Testis (tissue), 3 donors: ENCODE measurements around the gene TBX10. TPM values are rescaled to one million over a fixed set of nuclear protein-coding genes. Genes with fewer than 3 reads are reported as not detected.
"Not testable (repeated sequence)": the region's sequence is repeated elsewhere in the genome, so short reads cannot be mapped to it uniquely, and the experiment has no call there.

ENCODE experiments used
- DNase-seq: peaks from one replicate; pipeline ENCODE4 v3.0.0-alpha.2; 2019
- H3K27ac ChIP-seq, 2 donors: fragments of 200-600 bp; sonication (generic); one replicate each; pipeline ENCODE4 v1.5.1; 2019
- H3K27me3 ChIP-seq: fragments of 200-600 bp; sonication (generic); one replicate; pipeline ENCODE4 v1.5.1; 2019
- H3K36me3 ChIP-seq: fragments of 200-600 bp; sonication (generic); one replicate; pipeline ENCODE4 v1.5.1; 2017; ENCODE audit warnings: low read depth; ENCODE audit errors: missing control alignments
- H3K4me1 ChIP-seq: fragments of 200-600 bp; sonication (generic); one replicate; pipeline ENCODE4 v1.5.1; 2019
- H3K4me3 ChIP-seq, 2 donors: fragments of 200-600 bp; sonication (generic); one replicate each; pipeline ENCODE4 v1.5.1; 2017 to 2019
- H3K9me3 ChIP-seq: fragments of 200-600 bp; sonication (generic); one replicate; pipeline ENCODE4 v1.5.1; 2017
- POLR2A ChIP-seq: fragments of 450-650 bp; IDR thresholded peaks from one replicate; pipeline ENCODE4 v1.6.1; 2017; ENCODE audit warnings: antibody characterized with exemption, mild to moderate bottlenecking, moderate library complexity
- WGBS, 2 donors: methylation state at CpG; one replicate each; pipeline ENCODE4 v1.1.5; 2018; 5-methylcytosine and 5-hydroxymethylcytosine counted together
- intact Hi-C: fragments of 100-400 bp; cut with DNase I; formaldehyde crosslinking; loops from one replicate; pipeline ENCODE4 v1.15.1; 2023; ENCODE audit warnings: low total_unique reads
- polyA plus RNA-seq: library from polyadenylated mRNA; stranded (reverse); fragments of 350-450 nt; fragmentation: Illumina TruSeq; extraction: RNeasy Lipid Tissue Mini Kit (QIAGEN cat#74804); gene quantifications from one replicate; pipeline ENCODE4 v1.2.3, GENCODE V29; 2014; ENCODE audit warnings: low read depth, low replicate concordance; ENCODE audit not compliant: insufficient read depth
- total RNA-seq, 2 donors: library from RNA; depleted of rRNA; stranded (reverse); fragments of >200 nt; gene quantifications; one replicate each; pipeline ENCODE4 v1.2.3, GENCODE V29; 2016
- TF ChIP-seq, protein P1 (sequence below), 3 experiments: fragments of 450-650 bp in 2 of 3; fragments of 200-600 bp in 1 of 3; sonication (generic) in 1 of 3; IDR thresholded peaks; one replicate each; pipeline ENCODE4 v1.5.1; 2016 to 2019; ENCODE audit warnings: antibody characterized with exemption in 3 of 3, mild to moderate bottlenecking in 2 of 3, moderate library complexity in 1 of 3

The TBX10 gene
- total and polyA plus RNA-seq, 3 donors from 2014 or later: 0.50 TPM; not detected in 2

DNA sequence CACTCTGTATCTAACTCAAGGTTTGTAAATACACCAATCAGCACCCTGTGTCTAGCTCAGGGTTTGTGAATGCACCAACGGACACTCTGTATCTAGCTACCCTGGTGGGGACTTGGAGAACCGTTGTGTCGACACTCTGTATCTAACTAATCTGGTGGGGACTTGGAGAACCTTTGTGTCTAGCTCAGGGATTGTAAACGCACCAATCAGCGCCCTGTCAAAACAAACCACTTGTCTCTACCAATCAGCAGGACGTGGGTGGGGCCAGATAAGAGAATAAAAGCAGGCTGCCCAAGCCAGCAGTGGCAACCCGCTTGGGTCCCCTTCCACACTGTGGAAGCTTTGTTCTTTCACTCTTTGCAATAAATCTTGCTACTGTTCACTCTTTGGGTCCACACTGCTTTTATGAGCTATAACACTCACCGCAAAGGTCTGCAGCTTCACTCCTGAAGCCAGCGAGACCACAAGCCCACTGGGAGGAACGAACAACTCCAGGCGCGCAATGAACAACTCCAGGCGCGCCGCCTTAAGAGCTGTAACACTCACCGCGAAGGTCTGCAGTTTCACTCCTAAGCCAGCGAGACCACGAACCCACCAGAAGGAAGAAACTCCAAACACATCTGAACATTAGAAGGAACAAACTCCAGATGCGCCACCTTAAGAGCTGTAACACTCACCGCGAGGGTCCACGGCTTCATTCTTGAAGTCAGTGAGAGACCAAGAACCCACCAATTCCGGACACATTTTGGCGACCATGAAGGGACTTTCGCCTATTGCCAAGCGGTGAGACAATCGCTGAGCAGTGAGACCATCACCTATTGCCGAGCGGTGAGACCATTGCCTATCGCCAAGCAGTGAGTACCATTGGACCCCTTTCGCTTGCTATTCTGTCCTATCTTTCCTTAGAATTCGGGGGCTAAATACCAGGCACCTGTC lies 19.6 kb downstream of the TBX10 start:
- H3K27me3 ChIP-seq, intact Hi-C loops, H3K9me3 ChIP-seq, H3K4me3 ChIP-seq, H3K36me3 ChIP-seq, H3K4me1 ChIP-seq, H3K27ac ChIP-seq, DNase-seq: not testable (repeated sequence)
- WGBS, 2 donors: 83 to 87% methylated on average over 33 of the region's 33 CpGs

DNA sequence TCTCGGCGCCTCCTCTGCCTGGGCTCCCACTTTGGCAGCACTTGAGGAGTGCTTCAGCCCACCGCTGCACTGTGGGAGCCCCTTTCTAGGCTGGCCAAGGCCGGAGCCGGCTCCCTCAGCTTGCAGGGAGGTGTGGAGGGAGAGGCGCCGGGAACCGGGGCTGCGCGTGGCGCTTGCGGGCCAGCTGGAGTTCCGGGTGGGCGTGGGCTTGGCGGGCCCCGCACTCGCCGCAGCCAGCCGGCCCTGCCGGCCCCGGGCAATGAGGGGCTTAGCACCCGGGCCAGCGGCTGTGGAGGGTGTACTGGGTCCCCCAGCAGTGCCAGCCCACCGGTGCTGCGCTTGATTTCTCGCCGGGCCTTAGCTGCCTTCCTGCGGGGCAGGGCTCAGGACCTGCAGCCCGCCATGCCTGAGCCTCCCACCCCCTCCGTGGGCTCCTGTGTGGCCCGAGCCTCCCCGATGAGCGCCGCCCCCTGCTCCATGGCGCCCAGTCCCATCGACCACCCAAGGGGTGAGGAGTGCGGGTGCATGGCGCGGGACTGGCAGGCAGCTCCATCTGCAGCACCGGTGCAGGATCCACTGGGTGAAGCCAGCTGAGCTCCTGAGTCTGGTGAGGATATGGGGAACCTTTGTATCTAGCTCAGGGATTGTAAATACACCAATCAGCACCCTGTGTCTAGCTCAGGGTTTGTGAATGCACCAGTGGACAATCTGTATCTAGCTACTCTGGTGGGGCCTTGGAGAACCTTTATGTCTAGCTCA lies 20.5 kb downstream of the TBX10 start:
- H3K4me3 ChIP-seq, DNase-seq, H3K27me3 ChIP-seq, H3K27ac ChIP-seq, intact Hi-C loops, H3K4me1 ChIP-seq, H3K36me3 ChIP-seq, H3K9me3 ChIP-seq: not testable (repeated sequence)
- 14 to 90% methylated on average over 2 to 33 of the region's 40 CpGs for WGBS, 2 donors

DNA sequence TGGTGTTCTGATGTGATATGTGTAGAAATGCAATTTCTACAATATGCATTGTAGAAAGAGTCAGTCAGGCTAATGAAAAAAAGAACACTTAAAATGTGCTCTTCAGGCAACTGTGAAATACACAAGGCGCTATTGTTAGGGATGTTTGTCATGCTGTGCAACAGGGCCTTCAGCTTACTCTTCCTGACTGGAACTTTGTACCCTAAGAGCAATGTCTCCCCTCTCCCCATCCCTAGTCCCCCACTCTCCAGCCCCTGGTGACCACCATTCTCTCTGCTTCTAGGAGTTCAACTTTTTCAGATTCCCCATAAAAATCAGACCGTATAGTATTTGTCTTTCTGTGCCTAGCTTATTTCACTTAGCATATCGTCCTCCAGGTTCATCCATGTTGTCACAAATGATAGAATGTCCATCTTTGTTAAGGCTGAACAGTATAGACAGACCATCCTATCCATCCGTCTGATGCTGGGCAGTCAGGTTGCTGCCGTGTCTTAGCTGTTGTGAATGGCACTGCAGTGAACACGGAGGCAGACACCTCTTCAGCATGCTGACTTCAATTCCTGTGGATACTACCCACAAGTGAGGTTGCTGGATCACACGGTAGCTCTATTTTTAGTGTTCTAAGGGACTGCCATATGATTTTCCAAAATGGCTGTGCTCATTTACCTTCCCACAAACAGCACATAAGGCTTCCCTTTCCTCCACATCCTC lies 22.2 kb downstream of the TBX10 start:
- Histone ChIP-seq H3K27ac (no peak overlapping the region), H3K27me3 (no peaks in the 10 kb centered on the region), H3K4me1 (no peaks in the 10 kb centered on the region), H3K9me3 (no peaks in the 10 kb centered on the region), H3K36me3 (no peaks in the 10 kb centered on the region), H3K4me3 (no peak overlapping the region)
- DNase-seq: no peak
- 80 to 83% methylated on average over 7 of the region's 7 CpGs for WGBS, 2 donors
- intact Hi-C loops: no loop called here
- no peak for TF ChIP-seq POLR2A

DNA sequence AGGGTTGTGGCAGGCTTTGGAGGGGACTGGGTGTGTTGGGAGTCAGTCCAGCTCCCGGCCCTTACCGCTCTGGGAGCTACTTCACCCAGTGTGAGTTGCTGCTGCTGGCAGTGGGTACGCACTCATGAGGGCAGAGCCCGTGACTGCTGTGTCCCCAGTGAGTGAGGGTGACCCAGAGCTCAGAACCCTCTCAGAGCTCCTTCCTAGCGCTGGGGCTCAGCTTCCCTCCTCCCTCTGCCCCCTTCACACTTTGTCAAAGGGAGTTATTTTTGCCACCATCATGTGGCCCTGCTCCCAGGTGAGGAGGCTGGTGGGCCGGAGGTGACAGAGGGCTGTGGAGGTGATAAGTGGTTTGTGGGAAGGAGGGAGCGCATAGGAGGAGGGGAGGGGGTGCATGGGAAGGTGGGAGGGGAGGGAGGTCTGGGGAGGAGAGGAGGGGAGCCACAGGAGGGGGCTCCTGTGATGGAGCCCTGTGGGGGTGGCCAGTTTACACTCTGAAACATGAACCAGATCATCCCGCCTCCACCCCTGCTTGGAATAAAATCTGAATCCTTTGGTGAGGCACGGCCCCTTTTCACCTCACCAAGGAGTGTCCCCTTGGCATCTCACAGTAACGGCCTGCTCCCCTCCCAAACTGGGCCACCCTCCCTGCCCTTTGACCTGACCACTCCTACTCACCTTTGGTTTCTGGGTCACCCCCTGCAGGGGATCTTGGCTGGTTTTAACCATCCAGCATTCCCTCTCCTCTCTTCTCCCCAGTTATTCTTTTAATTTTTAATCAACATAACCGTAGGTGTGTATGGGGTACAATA lies 22.9 kb downstream of the TBX10 start:
- Histone ChIP-seq H3K27ac (no peak overlapping the region), H3K9me3 (no peaks in the 10 kb centered on the region), H3K27me3 (no peaks in the 10 kb centered on the region), H3K4me1 (no peaks in the 10 kb centered on the region), H3K4me3 (no peak overlapping the region), H3K36me3 (no peaks in the 10 kb centered on the region)
- DNase-seq: no peak
- TF ChIP-seq, protein P1, sequence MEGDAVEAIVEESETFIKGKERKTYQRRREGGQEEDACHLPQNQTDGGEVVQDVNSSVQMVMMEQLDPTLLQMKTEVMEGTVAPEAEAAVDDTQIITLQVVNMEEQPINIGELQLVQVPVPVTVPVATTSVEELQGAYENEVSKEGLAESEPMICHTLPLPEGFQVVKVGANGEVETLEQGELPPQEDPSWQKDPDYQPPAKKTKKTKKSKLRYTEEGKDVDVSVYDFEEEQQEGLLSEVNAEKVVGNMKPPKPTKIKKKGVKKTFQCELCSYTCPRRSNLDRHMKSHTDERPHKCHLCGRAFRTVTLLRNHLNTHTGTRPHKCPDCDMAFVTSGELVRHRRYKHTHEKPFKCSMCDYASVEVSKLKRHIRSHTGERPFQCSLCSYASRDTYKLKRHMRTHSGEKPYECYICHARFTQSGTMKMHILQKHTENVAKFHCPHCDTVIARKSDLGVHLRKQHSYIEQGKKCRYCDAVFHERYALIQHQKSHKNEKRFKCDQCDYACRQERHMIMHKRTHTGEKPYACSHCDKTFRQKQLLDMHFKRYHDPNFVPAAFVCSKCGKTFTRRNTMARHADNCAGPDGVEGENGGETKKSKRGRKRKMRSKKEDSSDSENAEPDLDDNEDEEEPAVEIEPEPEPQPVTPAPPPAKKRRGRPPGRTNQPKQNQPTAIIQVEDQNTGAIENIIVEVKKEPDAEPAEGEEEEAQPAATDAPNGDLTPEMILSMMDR (IDR thresholded peaks at IDR 0.05): no peak
- TF ChIP-seq POLR2A: no peak
- WGBS, 2 donors: 45 to 50% methylated on average over 6 to 11 of the region's 11 CpGs
- intact Hi-C loops: no loop called here

DNA sequence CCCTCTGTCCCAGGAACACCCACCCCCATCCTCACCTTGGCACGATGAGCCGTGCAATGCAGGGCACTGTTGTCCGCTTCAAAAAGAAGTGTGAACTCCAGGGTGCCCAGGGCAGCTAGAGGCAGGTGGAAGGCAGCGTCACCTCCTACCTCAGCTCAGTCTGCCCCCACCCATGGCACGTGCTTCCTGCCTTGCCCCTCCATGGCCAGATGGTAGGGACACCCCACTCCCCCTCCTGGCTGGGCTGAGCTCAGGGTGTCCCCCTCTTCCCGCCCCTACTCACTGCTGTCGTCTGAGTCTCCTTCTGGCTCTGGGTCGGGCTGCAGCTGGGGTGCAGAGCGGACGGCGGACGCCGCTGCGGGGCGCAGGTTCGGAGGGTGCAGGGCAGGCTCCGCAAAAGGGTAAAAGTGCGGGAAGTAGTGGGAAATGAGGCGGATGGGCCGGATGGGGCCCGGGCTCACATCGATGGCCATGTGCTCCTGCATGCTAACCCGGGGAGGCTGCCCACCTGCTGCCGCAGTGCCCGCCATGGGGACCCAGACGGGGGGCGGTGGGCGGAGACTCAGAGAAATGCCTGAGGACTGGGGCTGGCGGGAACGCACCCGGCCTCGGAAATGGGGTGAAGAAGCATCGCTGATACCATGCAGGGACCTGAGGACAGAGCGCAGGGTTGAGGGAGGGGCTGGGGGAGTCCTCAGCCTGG lies 23.7 kb downstream of the TBX10 start:
- intact Hi-C loops: no loop called here
- no peaks in the 10 kb centered on the region for H3K9me3 ChIP-seq
- no peak overlapping the region for H3K27ac ChIP-seq
- no peak for DNase-seq
- 37% methylated on average over 32 of the region's 34 CpGs; no CpG with 5 or more reads in 1 of the 2 donors for WGBS, 2 donors
- H3K27me3 ChIP-seq: no peaks in the 10 kb centered on the region
- TF ChIP-seq, protein P1 (IDR thresholded peaks at IDR 0.05): no peak
- no peak for TF ChIP-seq POLR2A
- H3K4me1 ChIP-seq: no peaks in the 10 kb centered on the region
- no peaks in the 10 kb centered on the region for H3K36me3 ChIP-seq
- H3K4me3 ChIP-seq: no peak overlapping the region
